SK-N-MC (cell line): ENCODE measurements around the gene ATG3.
"Not testable (repeated sequence)": the region's sequence is repeated elsewhere in the genome, so short reads cannot be mapped to it uniquely, and the experiment has no call there.

ENCODE experiments used
- DNase-seq: peaks from one replicate; pipeline ENCODE4 v3.0.0-alpha.2; 2011; ENCODE audit warnings: low read depth, low spot score
- H3K27ac ChIP-seq: fragments of 200-600 bp; sonication (generic); 2 replicates; pipeline ENCODE4 v1.5.1; 2016; ENCODE audit warnings: mixed run types
- H3K36me3 ChIP-seq: fragments of 200-600 bp; sonication (generic); 2 replicates; pipeline ENCODE4 v1.6.1; 2017; ENCODE audit warnings: antibody characterized with exemption, low read length, mixed read lengths; ENCODE audit not compliant: insufficient read depth
- H3K4me3 ChIP-seq: fragments of 200-600 bp; sonication (generic); 2 replicates; pipeline ENCODE4 v1.5.1; 2016
- H3K9ac ChIP-seq: fragments of 200-600 bp; sonication (generic); 2 replicates; pipeline ENCODE4 v1.8.0; 2017; ENCODE audit warnings: mixed run types, mixed read lengths; ENCODE audit not compliant: insufficient read length
- H3K9me3 ChIP-seq: fragments of 200-600 bp; sonication (generic); 2 replicates; pipeline ENCODE4 v1.6.1; 2017; ENCODE audit warnings: low read depth, mild to moderate bottlenecking, antibody characterized with exemption, low read length, moderate library complexity, mixed read lengths
- EZH2 ChIP-seq: fragments of 200-600 bp; sonication (generic); IDR thresholded peaks from one replicate; pipeline ENCODE4 v1.6.1; 2017; ENCODE audit warnings: antibody characterized with exemption
- FOXP2 ChIP-seq: optimal IDR thresholded peaks from 2 replicates; pipeline ENCODE3; 2011; ENCODE audit warnings: mild to moderate bottlenecking, moderate library complexity; ENCODE audit not compliant: insufficient read depth; ENCODE audit errors: extremely low read length, control extremely low read depth
- POLR2AphosphoS5 ChIP-seq: IDR thresholded peaks from 2 replicates; pipeline ENCODE4 v1.6.1; 2012; ENCODE audit warnings: mild to moderate bottlenecking, low read depth, low read length, borderline replicate concordance

The ATG3 gene

GRCh38 chr3:112498914-112499711 lies 62.6 kb downstream of the ATG3 start, which contains the start of gene BTLA:
Gene BTLA (minus strand): TSS chr3:112499472. CDS start chr3:112499358, 114 bp downstream.
- no peaks in the 10 kb centered on the region for H3K36me3 ChIP-seq
- no peak within 1 kb of the TSS for H3K27ac ChIP-seq
- H3K9me3 ChIP-seq = no peaks in the 10 kb centered on the region
- TF ChIP-seq EZH2 (no peak), POLR2AphosphoS5 (no peak), FOXP2 (no peak)
- H3K4me3 ChIP-seq = no peak within 1 kb of the TSS
- H3K9ac ChIP-seq = no peak within 1 kb of the TSS
- no peak for DNase-seq

- TF ChIP-seq FOXP2 (no peak), EZH2 (no peak), POLR2AphosphoS5 (no peak)
Observed at GRCh38 chr3:112497897-112498548, 63.7 kb downstream of the ATG3 start.

GRCh38 chr3:112496366-112497067 lies 65.2 kb downstream of the ATG3 start:
- TF ChIP-seq FOXP2 (no peak), EZH2 (no peak), POLR2AphosphoS5 (no peak)
- Histone ChIP-seq H3K9ac (no peak overlapping the region), H3K27ac (no peak overlapping the region), H3K36me3 (no peaks in the 10 kb centered on the region), H3K9me3 (no peaks in the 10 kb centered on the region), H3K4me3 (no peak overlapping the region)
- no peak for DNase-seq

More at GRCh38 chr3:112497897-112498548, 63.7 kb downstream of the ATG3 start:
- H3K27ac ChIP-seq = no peak overlapping the region
- H3K9me3 ChIP-seq = no peaks in the 10 kb centered on the region
- no peaks in the 10 kb centered on the region for H3K36me3 ChIP-seq
- no peak overlapping the region for H3K4me3 ChIP-seq
- no peak overlapping the region for H3K9ac ChIP-seq
- DNase-seq = no peak

GRCh38 chr3:112494448-112494767 lies 67.4 kb downstream of the ATG3 start:
- H3K9me3 ChIP-seq = not testable (repeated sequence)

GRCh38 chr3:112492124-112492523 lies 69.6 kb downstream of the ATG3 start:
- Histone ChIP-seq H3K36me3 (no peaks in the 10 kb centered on the region), H3K9ac (no peak overlapping the region), H3K27ac (no peak overlapping the region), H3K4me3 (no peak overlapping the region), H3K9me3 (no peaks in the 10 kb centered on the region)
- no peak for TF ChIP-seq POLR2AphosphoS5
- no peak for TF ChIP-seq FOXP2
- TF ChIP-seq EZH2 = no peak
- DNase-seq = no peak

More at GRCh38 chr3:112494448-112494767, 67.4 kb downstream of the ATG3 start:
- H3K36me3 ChIP-seq, H3K27ac ChIP-seq, H3K9ac ChIP-seq, H3K4me3 ChIP-seq, DNase-seq: not testable (repeated sequence)

- no peak for DNase-seq
- H3K4me3 ChIP-seq = no peak overlapping the region
- TF ChIP-seq POLR2AphosphoS5 = no peak
- no peak for TF ChIP-seq FOXP2
- TF ChIP-seq EZH2 = no peak
Observed at GRCh38 chr3:112491373-112491772, 70.4 kb downstream of the ATG3 start.

GRCh38 chr3:112489674-112490479 lies 71.9 kb downstream of the ATG3 start:
- Histone ChIP-seq H3K4me3 (no peak overlapping the region), H3K9ac (no peak overlapping the region), H3K27ac (no peak overlapping the region), H3K36me3 (no peaks in the 10 kb centered on the region), H3K9me3 (no peaks in the 10 kb centered on the region)
- no peak for TF ChIP-seq FOXP2
- no peak for TF ChIP-seq EZH2
- TF ChIP-seq POLR2AphosphoS5 = no peak
- DNase-seq = no peak

More at GRCh38 chr3:112491373-112491772, 70.4 kb downstream of the ATG3 start:
- H3K9me3 ChIP-seq = no peaks in the 10 kb centered on the region
- no peak overlapping the region for H3K9ac ChIP-seq
- H3K36me3 ChIP-seq = no peaks in the 10 kb centered on the region
- no peak overlapping the region for H3K27ac ChIP-seq
